ENCODE data around the gene DUOX2.
"Not testable (repeated sequence)": the region's sequence is repeated elsewhere in the genome, so short reads cannot be mapped to it uniquely, and the experiment has no call there.

Gene DUOX2

GRCh38 chr15:45097466-45097865 lies 16.5 kb downstream of the DUOX2 start:
- DNase-seq, result no peak

GRCh38 chr15:45095661-45096060 lies 18.3 kb downstream of the DUOX2 start:
- no peak for DNase-seq

- no peak for DNase-seq
Measured at GRCh38 chr15:45094358-45094730, 19.6 kb downstream of the DUOX2 start.

GRCh38 chr15:45093622-45094357 lies 20.2 kb downstream of the DUOX2 start:
- no peak for DNase-seq

- no peak for DNase-seq
Measured at GRCh38 chr15:45093013-45093412, 21.0 kb downstream of the DUOX2 start.

- DNase-seq, result no peak
Measured at GRCh38 chr15:45091576-45091975, 22.4 kb downstream of the DUOX2 start.

GRCh38 chr15:45091161-45091560 lies 22.8 kb downstream of the DUOX2 start:
- no peak for DNase-seq

GRCh38 chr15:45089712-45090373 lies 24.1 kb downstream of the DUOX2 start:
- DNase-seq, result no peak

GRCh38 chr15:45088801-45089711 lies 24.9 kb downstream of the DUOX2 start:
- no peak for DNase-seq

- DNase-seq, result no peak
Measured at GRCh38 chr15:45087513-45087912, 26.5 kb downstream of the DUOX2 start.

- DNase-seq, result no peak
Measured at GRCh38 chr15:45084163-45084562, 29.8 kb downstream of the DUOX2 start.

GRCh38 chr15:45083223-45083622 lies 30.7 kb downstream of the DUOX2 start:
- no peak for DNase-seq

- DNase-seq, result not testable (repeated sequence)
Measured at GRCh38 chr15:45082412-45082811, 31.6 kb downstream of the DUOX2 start.

- not testable (repeated sequence) for DNase-seq
Measured at GRCh38 chr15:45080593-45080992, 33.4 kb downstream of the DUOX2 start.

GRCh38 chr15:45079628-45080246 lies 34.2 kb downstream of the DUOX2 start:
- not testable (repeated sequence) for DNase-seq

- not testable (repeated sequence) for DNase-seq
Measured at GRCh38 chr15:45079201-45079600, 34.8 kb downstream of the DUOX2 start.

GRCh38 chr15:45077391-45077790 lies 36.6 kb downstream of the DUOX2 start:
- DNase-seq, result not testable (repeated sequence)

GRCh38 chr15:45075440-45076320 lies 38.3 kb downstream of the DUOX2 start:
- DNase-seq, result not testable (repeated sequence)

- DNase-seq, result not testable (repeated sequence)
Measured at GRCh38 chr15:45073602-45074001, 40.4 kb downstream of the DUOX2 start.

- not testable (repeated sequence) for DNase-seq
Measured at GRCh38 chr15:45069942-45070360, 44.0 kb downstream of the DUOX2 start.

GRCh38 chr15:45064386-45064785 lies 49.6 kb downstream of the DUOX2 start:
- DNase-seq, result no peak

GRCh38 chr15:45062301-45062700 lies 51.7 kb downstream of the DUOX2 start:
- DNase-seq, result not testable (repeated sequence)
